GM19023 (cell line): Measurements from ENCODE around the gene UNC119.

ENCODE experiments used
- ATAC-seq: cut with Tn5 transposase; IDR thresholded peaks from one replicate; pipeline ENCODE4 v1.9.1; 2021; ENCODE audit warnings: mild to moderate bottlenecking, moderate library complexity; ENCODE audit not compliant: unreplicated experiment

The UNC119 gene

GRCh38 chr17:28500712-28501379, 51.6 kb downstream of the UNC119 start:
- ATAC-seq = peak; percentile 65

- no peak for ATAC-seq
Observed at GRCh38 chr17:28499684-28500357, 52.6 kb downstream of the UNC119 start.

GRCh38 chr17:28499364-28499664, 53.1 kb downstream of the UNC119 start:
- ATAC-seq = no peak

DNA sequence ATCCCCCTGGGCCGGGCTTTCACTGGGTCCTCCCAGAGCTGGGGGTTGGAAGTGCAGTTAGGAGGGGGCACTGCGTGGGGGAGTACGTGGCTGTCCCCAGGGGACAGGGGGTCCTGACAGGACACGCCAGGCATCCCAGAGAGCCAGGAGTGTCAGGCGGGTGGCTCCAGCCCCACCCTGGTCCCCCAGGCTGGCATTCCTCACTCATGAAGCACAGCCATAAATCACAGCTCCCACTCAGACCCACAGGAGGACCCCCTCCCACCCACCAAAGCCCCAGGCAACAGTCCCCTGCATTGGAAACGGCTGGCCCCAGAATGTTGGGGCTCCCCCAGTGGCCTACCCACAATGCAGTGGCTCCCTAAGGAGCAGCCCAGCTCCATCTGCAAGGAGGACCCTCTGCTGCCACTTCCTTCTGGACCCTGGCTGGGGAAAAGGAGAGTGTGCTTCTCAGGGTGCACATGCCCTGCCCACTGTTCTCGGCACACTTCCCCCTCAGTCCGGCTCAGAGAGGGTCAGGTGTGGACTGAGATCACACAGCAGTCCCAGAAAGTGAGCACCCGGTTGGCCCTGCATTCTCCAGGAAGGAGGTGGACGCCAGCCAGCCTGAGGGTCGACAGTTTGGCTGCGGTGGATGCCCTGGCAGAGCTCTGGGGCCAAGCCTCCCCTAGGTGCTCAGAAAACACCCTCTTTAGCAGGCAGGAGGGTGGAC, 53.6 kb downstream of the UNC119 start:
- ATAC-seq = no peak

GRCh38 chr17:28497931-28498330, 54.5 kb downstream of the UNC119 start:
- no peak for ATAC-seq
